Activated CD4-positive, alpha-beta T cell treated with anti-CD3 and anti-CD28 coated beads for 24 hours (primary cell): ENCODE measurements around the gene IFNG-AS1.
A peak's percentile ranks its signal among the peaks of the same experiment; 100 is the strongest.

Source experiments
- DNase-seq, 2 donors: peaks; one replicate each; pipeline ENCODE4 v3.0.0-alpha.2; 2020; ENCODE audit warnings: low read depth in 2 of 2

IFNG-AS1 gene

GRCh38 chr12:67989184-67989920 is at the start of gene IFNG-AS1:
TSS of gene IFNG-AS1 (plus strand) at chr12:67989447.
- no peak for DNase-seq

GRCh38 chr12:67939611-67940010 is 49.6 kb upstream of the IFNG-AS1 start:
- no peak for DNase-seq

GRCh38 chr12:67940780-67941243 is 48.4 kb upstream of the IFNG-AS1 start:
- no peak for DNase-seq

DNA sequence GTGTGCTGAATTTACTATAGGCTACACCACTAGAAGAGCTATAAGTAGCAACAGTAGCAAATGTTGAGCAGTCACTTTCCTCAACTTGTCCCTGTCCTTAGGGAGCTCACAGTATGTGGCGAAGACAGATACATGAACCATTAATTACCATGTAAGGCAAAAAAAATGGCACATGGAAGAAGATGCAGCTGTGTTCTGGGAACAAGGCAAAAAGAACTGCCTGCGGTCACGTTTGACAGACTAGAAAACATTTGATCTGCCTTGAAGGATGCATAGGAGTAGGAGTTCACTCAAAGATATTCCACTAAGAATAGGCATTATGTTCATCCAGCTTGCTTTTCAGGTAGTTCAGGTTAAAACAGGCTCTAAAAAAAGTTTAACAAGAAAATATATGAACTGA is 46.5 kb upstream of the IFNG-AS1 start:
- DNase-seq, result no peak

- DNase-seq, result peak; percentile 31 to 62
Observed at GRCh38 chr12:67943141-67943892, 45.9 kb upstream of the IFNG-AS1 start.

DNA sequence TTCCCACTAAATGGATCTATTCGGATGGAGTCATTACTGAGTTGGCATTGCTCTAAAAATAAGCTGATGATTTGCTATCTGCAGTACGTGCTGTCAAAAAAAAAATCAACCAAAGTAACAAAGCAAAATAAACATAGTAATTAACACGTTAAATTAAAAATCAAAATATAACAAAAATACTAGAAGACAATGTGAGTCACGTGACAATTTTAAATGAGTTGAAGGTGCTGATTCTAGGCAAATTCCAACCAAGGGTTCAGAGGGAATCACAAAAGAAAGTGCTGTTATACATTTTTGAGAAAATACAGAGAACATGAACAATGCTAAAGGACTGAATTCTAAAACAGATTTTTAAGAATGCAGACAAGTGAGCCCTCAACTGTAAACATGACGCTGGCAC is 45.2 kb upstream of the IFNG-AS1 start:
- DNase-seq, result no peak

DNA sequence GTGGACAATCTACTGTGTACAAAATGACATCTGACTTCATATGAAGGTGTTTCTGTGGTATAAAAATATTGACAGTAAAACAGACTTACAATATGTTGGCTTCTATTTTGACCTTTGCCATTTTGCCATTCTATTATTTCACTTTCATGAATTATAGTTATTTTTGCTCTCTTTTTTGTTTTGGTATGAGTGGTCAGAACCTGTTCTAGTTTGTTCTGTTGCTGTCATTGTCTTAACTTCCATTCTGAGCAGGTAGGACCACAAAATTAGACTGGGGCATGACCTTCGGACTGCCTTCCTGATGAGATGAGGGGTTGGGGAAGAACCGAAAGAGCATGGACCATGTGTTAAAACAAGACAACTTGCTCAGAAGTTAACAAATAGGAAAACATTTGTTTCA is 36.5 kb upstream of the IFNG-AS1 start:
- DNase-seq, result no peak

DNA sequence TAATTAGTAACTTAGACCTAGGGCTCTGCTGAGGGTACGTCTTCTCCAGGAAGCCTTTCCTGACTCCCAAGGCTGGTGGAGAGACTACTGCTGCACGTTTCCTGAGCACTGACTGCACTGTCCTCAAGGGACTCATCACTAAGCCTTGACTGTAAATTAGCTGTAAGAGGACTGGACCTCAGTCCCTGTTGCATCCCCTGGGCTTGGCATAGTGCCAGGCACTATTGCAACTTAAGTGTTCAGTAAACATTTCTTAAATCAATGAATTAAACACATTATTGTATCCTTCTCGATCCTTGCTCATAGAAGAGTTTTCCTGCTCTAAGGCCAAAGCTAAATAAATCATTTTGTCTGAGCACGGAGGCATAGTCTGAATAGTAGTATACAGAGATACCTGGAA is 31.9 kb upstream of the IFNG-AS1 start:
- DNase-seq, result no peak

GRCh38 chr12:67958187-67958586 is 31.1 kb upstream of the IFNG-AS1 start:
- no peak for DNase-seq

GRCh38 chr12:67964456-67964855 is 24.8 kb upstream of the IFNG-AS1 start:
- no peak for DNase-seq

DNA sequence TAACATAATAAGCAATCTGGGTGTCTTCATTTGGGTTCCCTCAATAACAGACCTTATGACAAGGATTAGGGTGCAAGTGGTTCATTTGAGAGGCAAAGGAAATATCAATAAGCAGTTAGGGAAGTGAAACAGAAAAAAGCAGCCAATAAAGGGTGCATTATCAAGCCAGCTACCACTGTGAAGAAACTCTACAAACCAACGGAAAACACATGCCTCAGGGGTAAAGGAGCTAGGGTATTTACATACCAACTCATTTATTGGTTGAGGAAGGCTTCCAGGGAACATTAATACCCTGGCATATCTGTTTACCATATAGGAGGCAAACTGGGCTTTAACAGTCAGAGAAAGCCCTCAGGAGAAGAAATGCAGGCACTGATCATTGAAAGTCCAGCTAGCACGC is 22.7 kb upstream of the IFNG-AS1 start:
- no peak for DNase-seq

GRCh38 chr12:67968321-67968720 is 20.9 kb upstream of the IFNG-AS1 start:
- no peak for DNase-seq

DNA sequence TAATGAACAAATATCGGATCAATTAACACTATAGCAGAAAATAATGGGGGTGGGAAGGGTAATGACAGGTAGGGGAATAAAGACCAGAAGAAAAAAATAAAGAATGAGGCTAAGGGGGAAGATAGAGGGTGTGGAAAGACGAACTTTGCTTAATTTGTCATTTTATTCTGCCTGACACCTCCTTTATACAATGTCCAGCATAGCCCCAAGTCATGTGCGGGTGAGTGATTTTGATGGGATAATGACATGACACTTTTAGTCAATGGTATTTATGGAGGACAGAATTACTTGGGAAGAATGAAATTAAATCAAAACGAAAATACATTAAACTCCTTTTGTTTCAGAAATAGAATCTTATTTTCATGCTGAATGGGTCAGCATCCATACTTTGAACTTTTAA is 20.5 kb upstream of the IFNG-AS1 start:
- no peak for DNase-seq

GRCh38 chr12:67969134-67969802 is 20.0 kb upstream of the IFNG-AS1 start:
- no peak for DNase-seq

DNA sequence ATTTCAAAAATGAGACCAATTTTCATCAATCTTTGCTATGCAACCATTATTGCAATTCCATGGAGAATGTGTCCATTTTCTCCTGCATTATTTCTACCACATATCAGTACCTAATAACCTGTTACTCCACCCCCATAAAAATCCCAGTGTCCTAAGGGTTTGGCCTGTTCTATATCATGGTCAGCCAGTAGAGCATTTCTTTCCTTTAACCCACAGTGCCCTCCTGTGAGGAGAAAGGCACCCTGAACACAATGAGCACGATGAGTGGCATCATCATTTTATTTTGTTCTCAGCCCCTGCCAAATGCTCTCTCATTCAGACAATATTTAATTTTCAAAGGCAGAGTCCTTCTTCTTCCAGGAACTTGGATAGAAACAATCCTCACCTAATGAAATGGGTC is 11.6 kb upstream of the IFNG-AS1 start:
- no peak for DNase-seq

GRCh38 chr12:67980391-67980790 is 8.9 kb upstream of the IFNG-AS1 start:
- DNase-seq, result no peak

GRCh38 chr12:67981287-67982162 is 7.7 kb upstream of the IFNG-AS1 start:
- DNase-seq, result no peak

GRCh38 chr12:67982164-67982563 is 7.1 kb upstream of the IFNG-AS1 start:
- no peak for DNase-seq

DNA sequence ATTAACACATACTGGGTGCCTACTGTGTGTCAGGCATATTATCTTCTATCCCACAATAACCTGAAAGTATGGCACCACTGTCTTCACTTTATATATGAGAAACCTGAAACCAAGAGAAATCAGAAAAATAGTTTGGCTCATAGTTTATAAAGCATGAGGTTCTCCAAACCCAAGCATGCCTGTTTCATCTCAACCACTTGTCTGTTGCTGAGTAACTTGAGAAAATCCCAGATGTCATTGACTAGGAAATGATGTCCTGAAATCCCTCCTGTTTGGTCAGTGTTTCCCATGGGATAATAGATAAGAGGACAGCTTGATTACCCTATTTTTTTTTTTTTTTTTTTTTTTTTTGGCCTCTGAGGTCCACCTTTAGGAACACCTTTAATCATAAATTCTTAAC is 2.6 kb upstream of the IFNG-AS1 start:
- DNase-seq, result no peak

DNA sequence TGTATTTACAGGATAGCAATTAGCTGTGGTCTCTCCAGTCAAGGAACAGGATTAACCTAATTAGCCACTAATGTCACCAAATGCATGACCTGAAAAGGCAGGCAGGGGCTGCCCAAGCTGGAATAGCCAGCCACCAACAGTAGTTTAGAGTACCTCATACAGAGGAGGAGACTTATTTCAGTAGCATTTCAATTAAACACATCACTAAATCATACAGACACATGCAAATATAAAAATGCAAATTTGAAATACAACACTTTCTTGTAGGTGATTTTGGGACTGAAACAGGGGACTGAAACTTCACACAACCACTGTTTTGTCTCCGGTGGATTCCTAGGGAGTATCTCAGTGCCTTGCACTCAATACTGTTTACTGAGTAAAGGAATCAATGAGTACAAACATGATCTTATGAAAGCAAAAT is 636 bp upstream of the IFNG-AS1 start:
- no peak for DNase-seq

- peak in 1 of 2 donors; percentile 1 for DNase-seq
Observed at GRCh38 chr12:67991158-67991557, 1.9 kb downstream of the IFNG-AS1 start.

DNA sequence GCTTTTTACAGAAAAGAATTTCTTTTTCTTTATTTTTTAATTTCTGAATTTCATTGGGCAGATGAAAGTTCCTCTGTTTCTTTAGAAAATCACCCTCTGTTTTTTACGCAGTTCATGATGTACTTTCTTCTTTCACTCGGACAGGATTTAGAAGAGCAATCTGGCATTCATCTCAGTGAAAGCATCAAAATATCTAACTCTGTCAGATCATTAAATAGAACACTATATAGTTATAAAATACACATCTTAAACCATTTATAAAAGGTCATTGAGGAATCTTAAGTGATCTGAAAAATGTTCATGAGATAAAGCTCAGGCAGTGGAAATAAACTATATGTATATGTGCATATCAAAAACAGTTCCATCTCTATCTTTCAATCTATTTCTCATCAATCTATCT is 3.9 kb downstream of the IFNG-AS1 start:
- DNase-seq, result no peak
